ENCODE results near the gene MYBPHL.

Gene MYBPHL

DNA sequence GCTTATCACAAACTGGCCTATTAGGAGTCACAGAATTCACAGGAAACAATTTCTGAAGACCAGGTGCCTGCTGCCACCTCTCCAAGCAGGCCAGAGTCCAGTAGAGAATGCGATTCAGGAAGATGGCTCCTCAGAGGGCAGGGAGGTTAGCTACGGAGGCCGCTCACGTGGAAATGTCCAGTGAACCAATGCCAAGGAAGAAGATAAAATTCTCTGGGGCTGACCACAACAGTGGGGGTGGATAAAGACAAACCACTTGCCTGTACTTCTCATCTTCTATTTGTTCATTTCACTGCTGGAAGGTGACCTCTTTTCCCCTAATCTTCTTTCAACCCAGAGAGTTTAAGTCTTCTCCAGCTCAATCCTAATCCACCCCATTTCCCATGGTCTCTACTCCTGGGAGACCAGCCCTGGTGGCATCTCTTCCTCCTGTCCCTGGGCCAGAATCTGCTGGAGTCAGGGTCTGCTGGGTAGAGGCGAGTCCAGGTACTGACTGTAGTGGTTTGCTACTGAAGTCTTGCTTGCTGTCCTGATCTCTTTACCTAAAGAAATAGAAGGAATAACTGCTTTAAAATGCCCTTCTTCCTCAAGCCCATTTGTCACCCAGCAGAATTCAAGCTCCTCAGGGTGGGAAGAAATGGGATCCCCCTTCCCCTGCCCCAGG lies 27.1 kb downstream of the MYBPHL start:
- DNase-seq, result no peak

GRCh38 chr1:109277434-109278204 lies 29.2 kb downstream of the MYBPHL start:
- DNase-seq, result peak; percentile 74

- no peak for DNase-seq
These were observed 31.0 kb downstream of the MYBPHL start for GRCh38 chr1:109275706-109276345.

GRCh38 chr1:109274533-109275476 lies 32.0 kb downstream of the MYBPHL start:
- no peak for DNase-seq

DNA sequence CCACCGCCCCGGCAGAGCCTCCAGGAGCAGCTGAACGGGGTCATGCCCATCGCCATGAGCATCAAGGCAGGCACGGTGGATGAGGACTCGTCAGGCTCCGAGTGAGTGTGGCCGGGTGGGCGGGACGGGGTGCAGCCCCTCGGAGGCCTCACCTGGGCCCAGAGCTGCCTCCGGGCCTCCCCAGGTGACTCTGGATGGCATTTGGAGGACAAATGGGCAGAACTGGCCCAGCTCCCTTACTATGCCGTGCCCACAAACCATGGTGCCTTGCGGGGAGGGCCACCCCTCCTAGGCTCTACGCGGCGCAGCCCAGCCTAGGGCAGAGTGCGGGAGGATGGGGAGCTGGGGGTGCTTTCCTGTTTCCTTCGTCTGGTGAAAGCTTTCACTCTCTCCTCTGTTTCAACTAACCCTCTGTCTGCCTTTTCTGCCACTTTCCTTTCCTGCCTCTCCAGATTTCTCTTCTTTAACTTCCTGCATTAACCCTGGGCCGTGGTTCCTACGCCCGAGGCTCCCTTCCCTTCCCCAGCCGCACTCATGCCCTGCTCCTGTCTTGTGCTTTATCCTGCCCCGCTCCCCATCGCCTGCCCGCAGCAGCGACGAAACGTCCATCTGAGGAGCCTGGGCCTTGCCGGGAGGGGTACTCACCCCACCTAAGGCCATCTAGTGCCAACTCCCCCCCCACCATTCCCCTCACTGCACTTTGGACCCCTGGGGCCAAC lies 33.1 kb downstream of the MYBPHL start:
- no peak for DNase-seq

DNA sequence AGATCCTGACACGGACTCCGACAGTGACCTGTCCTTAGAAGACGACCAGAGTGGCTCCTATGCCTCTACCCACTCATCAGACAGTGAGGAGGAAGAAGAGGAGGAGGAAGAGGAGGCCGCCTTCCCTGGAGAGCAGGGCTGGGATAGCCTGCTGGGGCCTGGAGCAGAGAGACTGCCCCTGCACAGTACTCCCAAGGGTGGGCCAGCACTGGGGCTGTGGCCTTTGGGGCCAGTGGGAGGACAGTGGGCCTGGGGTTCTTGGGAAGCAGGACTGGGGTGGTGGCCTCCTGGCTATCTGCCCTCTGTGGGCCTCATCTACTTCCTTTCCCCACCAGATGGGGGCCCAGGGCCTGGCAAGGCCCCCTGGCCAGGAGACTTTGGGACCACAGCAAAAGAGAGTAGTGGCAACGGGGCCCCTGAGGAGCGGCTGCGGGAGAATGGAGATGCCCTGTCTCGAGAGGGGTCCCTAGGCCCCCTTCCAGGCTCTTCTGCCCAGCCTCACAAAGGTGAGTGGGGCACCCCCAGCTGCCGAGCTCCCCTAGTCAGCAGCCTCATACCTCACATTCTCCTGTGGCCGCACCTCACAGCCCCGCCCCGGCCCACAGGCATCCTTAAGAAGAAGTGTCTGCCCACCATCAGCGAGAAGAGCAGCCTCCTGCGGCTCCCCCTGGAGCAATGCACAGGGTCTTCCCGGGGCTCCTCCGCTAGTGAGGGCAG lies 33.8 kb downstream of the MYBPHL start:
- DNase-seq, result no peak

GRCh38 chr1:109272021-109272799 lies 34.6 kb downstream of the MYBPHL start:
- no peak for DNase-seq

- DNase-seq, result no peak
These were observed 35.4 kb downstream of the MYBPHL start for GRCh38 chr1:109271458-109271857.

- no peak for DNase-seq
These were observed 36.0 kb downstream of the MYBPHL start for GRCh38 chr1:109270623-109271317.

DNA sequence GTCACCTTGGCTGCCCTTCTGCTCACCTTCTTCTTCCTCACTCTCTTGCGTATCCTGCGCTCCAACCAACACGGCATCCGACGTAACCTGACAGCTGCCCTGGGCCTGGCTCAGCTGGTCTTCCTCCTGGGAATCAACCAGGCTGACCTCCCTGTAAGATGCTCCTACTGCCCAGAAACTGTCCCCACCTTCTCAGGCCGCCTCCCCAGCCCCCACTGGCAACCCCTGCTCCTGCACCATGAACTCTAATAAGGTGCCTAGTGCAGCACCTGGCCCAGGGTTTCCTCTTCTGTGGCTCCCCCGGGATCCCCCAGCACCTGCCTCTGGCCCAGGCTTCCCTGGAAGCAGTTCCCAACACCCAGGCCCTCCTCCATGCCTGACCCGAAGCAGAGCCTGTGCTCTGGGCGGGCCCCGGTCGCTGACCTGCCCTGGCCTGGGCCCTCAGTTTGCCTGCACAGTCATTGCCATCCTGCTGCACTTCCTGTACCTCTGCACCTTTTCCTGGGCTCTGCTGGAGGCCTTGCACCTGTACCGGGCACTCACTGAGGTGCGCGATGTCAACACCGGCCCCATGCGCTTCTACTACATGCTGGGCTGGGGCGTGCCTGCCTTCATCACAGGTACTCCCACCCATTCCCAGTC lies 36.7 kb downstream of the MYBPHL start:
- DNase-seq, result no peak

- no peak for DNase-seq
These were observed 37.4 kb downstream of the MYBPHL start for GRCh38 chr1:109269212-109269980.

GRCh38 chr1:109268431-109269211 lies 38.2 kb downstream of the MYBPHL start:
- peak; percentile 19 for DNase-seq

DNA sequence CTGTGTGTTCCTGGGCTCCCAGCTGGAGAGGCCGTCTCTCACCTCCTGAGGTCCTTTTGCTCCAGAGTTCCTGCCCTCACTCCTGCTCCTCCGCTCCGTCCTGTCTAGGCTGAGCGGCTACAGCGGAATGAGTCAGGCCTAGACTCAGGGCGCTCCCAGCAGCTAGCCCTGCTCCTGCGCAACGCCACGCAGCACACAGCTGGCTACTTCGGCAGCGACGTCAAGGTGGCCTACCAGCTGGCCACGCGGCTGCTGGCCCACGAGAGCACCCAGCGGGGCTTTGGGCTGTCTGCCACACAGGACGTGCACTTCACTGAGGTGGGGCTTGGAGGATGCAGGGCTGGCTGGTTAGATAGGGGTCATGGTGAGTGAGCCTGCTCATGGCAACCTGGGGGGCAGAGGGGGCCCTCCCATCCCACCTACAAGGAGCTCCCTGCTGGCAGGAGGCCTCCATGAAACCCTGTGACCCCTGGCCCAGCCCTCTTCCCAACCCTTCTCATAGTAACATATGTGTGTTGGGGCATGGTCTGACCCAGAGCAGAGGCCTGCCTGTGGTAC lies 39.0 kb downstream of the MYBPHL start:
- no peak for DNase-seq

DNA sequence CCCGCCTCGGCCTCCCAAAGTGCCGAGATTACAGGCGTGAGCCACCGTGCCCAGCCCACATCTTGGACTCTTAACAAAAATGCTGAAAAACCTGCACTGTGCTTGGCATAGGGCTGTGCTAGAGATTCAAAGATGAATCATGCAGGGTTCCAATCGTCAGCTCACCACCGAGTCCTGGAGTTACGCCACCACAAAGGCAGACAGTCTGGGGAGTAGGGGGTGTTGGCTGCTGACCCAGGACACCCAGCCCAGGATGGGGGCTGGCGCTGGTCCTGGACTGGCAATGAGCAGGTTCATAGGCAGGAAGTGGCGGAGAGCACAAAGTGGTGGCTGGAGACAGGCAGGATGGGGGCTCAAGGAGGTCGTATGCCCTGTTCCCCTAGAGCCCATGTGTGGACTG lies 39.8 kb downstream of the MYBPHL start:
- DNase-seq, result no peak

- no peak for DNase-seq
These were observed 41.0 kb downstream of the MYBPHL start for GRCh38 chr1:109265741-109266330.

GRCh38 chr1:109265016-109265415 lies 41.8 kb downstream of the MYBPHL start:
- DNase-seq, result no peak

DNA sequence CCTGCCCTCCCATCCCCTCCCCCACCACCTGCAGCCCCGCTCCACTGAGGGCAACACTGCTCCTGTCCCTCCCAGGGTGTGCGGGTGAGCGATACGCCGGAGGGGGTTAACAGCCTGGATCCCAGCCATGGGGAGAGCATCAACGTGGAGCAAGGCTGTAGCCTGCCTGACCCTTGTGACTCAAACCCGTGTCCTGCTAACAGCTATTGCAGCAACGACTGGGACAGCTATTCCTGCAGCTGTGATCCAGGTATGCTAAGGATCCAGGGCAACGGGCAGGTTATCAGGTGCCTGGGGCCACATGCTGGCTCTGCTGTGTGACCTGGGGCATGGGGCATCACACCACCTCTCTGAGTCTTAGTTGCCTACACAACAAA lies 42.4 kb downstream of the MYBPHL start:
- DNase-seq, result no peak
